Measurements from ENCODE around the gene LINGO1.

DNA sequence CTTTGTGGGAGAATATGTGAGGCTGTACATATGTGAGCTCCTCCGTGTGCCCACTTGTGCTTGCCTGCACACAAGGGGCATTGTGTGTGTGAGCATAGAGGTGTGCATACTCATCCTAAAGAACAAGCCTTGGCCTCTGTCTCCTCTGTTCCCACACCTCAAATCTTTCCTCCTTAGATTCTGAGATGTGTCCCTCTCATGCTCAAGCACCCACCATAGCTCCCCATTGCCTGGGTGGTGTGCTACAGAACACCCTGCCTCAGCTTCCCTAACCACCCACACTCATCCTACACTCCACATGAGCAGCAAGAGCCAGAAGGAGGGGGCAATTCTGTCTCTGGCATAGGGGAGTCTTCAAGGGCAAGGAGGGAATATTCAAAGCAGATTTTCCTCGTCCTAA is 27.7 kb downstream of the LINGO1 start:
- TF ChIP-seq SIN3A (conservative IDR thresholded peaks at IDR 0.05 in 1 of 2, IDR thresholded peaks at IDR 0.05 in 1 of 2; ENCODE audit: low read depth in 1 of 2, low read length in 2 of 2) (no peak), NRF1 (IDR thresholded peaks at IDR 0.05; ENCODE audit: low read depth, low read length) (no peak), TCF12 (IDR thresholded peaks at IDR 0.05; ENCODE audit: low read depth, low read length) (no peak), RAD21 (IDR thresholded peaks at IDR 0.05 in 1 of 2, conservative IDR thresholded peaks at IDR 0.05 in 1 of 2; ENCODE audit: low read depth in 2 of 2, low read length in 2 of 2) (no peak), CEBPB (IDR thresholded peaks at IDR 0.05; ENCODE audit: low read depth, low read length) (no peak), POLR2AphosphoS5 (IDR thresholded peaks at IDR 0.05; ENCODE audit: low read depth, low read length) (no peak), SIX5 (IDR thresholded peaks at IDR 0.05; ENCODE audit: low read depth, low read length) (no peak), TAF7 (optimal IDR thresholded peaks at IDR 0.05; ENCODE audit: borderline replicate concordance, low read depth, low read length) (no peak)
- TF ChIP-seq, protein P1, sequence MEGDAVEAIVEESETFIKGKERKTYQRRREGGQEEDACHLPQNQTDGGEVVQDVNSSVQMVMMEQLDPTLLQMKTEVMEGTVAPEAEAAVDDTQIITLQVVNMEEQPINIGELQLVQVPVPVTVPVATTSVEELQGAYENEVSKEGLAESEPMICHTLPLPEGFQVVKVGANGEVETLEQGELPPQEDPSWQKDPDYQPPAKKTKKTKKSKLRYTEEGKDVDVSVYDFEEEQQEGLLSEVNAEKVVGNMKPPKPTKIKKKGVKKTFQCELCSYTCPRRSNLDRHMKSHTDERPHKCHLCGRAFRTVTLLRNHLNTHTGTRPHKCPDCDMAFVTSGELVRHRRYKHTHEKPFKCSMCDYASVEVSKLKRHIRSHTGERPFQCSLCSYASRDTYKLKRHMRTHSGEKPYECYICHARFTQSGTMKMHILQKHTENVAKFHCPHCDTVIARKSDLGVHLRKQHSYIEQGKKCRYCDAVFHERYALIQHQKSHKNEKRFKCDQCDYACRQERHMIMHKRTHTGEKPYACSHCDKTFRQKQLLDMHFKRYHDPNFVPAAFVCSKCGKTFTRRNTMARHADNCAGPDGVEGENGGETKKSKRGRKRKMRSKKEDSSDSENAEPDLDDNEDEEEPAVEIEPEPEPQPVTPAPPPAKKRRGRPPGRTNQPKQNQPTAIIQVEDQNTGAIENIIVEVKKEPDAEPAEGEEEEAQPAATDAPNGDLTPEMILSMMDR (IDR thresholded peaks at IDR 0.05; ENCODE audit: control extremely low read depth in 1 of 3, insufficient read depth in 1 of 3, low read depth in 1 of 3, low read length in 3 of 3): no peak

Measured in H1 (cell line).